Stomach (tissue), 9 donors: ENCODE measurements around the gene TPP1. TPM values are rescaled to one million over a fixed set of nuclear protein-coding genes. Genes with fewer than 3 reads are reported as not detected.

Experiments
- DNase-seq, 2 donors: peaks; one replicate each; pipeline versions ENCODE4 v3.0.0 to v3.0.0-alpha.2; 2013 to 2019
- H3K27ac ChIP-seq, 5 donors: fragments of 200-600 bp in 4 of 5; sonication (generic) in 4 of 5; one replicate each; pipeline ENCODE4 v1.5.1; 2013 to 2019; ENCODE audit warnings: mild to moderate bottlenecking in 1 of 5, moderate library complexity in 1 of 5
- H3K27me3 ChIP-seq, 3 donors: fragments of 200-600 bp; sonication (generic); one replicate each; pipeline ENCODE4 v1.5.1; 2017 to 2019; ENCODE audit warnings: mixed run types in 1 of 3
- H3K36me3 ChIP-seq, 4 donors: fragments of 200-600 bp; sonication (generic); 1 replicate in 3 of 4; 2 replicates in 1 of 4; pipeline ENCODE4 v1.5.1; 2016 to 2019
- H3K4me1 ChIP-seq, 4 donors: fragments of 200-600 bp; sonication (generic); one replicate each; pipeline ENCODE4 v1.5.1; 2016 to 2019
- H3K4me3 ChIP-seq, 4 donors: fragments of 200-600 bp; sonication (generic) in 3 of 4; one replicate each; pipeline ENCODE4 v1.5.1; 2016 to 2019; ENCODE audit warnings: mild to moderate bottlenecking in 1 of 4
- H3K9me3 ChIP-seq, 4 donors: fragments of 200-600 bp; sonication (generic); one replicate each; pipeline ENCODE4 v1.5.1; 2016 to 2019
- EP300 ChIP-seq: sonication (generic); formaldehyde crosslinking; IDR thresholded peaks from one replicate; pipeline ENCODE4 v1.6.1; 2017; ENCODE audit warnings: antibody characterized with exemption
- POLR2A ChIP-seq, 4 donors: fragments of 450-650 bp; IDR thresholded peaks; one replicate each; pipeline ENCODE4 v1.6.1; 2016; ENCODE audit warnings: antibody characterized with exemption in 4 of 4, control low read depth in 2 of 4, mild to moderate bottlenecking in 1 of 4, moderate library complexity in 1 of 4
- POLR2AphosphoS5 ChIP-seq, 3 donors: sonication (generic); formaldehyde crosslinking; IDR thresholded peaks; one replicate each; pipeline ENCODE4 v1.6.1; 2016; ENCODE audit warnings: antibody characterized with exemption in 3 of 3
- WGBS, 5 donors: extraction: QIAGEN DNeasy Blood & Tissue Kit in 3 of 5; methylation state at CpG; one replicate each; pipeline versions ENCODE4 v1.1.5 to v1.1.7; 2013 to 2018; 5-methylcytosine and 5-hydroxymethylcytosine counted together
- intact Hi-C: fragments of 100-400 bp; cut with DNase I; formaldehyde crosslinking; loops from one replicate; pipeline ENCODE4 v1.15.1; 2023; ENCODE audit warnings: low total_unique reads
- polyA plus RNA-seq, 3 donors: library from polyadenylated mRNA; stranded (reverse); fragments of 200-250 nt; gene quantifications; one replicate each; pipeline ENCODE4 v1.2.3, GENCODE V29; 2013
- total RNA-seq, 5 donors: library from RNA; depleted of rRNA; stranded (reverse); fragments of >200 nt; gene quantifications; one replicate each; pipeline versions ENCODE4 v1.1.0 to v1.2.3, GENCODE V29; 2014 to 2016
- TF ChIP-seq, protein P1 (sequence below), 7 experiments: fragments of 450-650 bp in 4 of 7; fragments of 200-600 bp in 3 of 7; sonication (generic) in 3 of 7; IDR thresholded peaks; one replicate each; pipeline ENCODE4 v1.5.1; 2016 to 2019; ENCODE audit warnings: antibody characterized with exemption in 7 of 7, control low read depth in 2 of 7, mild to moderate bottlenecking in 1 of 7
- donor health status: healthy with polysubstance abuse.
- donor health status: Bipolar disorder and iron deficiency.
- donor health status: healthy.

The TPP1 gene
- total and polyA plus RNA-seq, 8 donors, result 11.9 to 213 (median 46.6) TPM

GRCh38 chr11:6587360-6587953 is 31.8 kb downstream of the TPP1 start:
- WGBS, 5 donors, result 65 to 83% (median 68%) methylated on average over 8 to 11 of the region's 11 CpGs
- Histone ChIP-seq H3K9me3 (peaks cover 3 to 22% (median 12%) of the 10 kb centered on the region in 4 donors), H3K36me3 (peaks cover 0 to 20% (median 12%) of the 10 kb centered on the region in 4 donors), H3K27me3 (no peaks in the 10 kb centered on the region), H3K4me3 (no peak overlapping the region), H3K4me1 (peaks cover 5 to 19% (median 8%) of the 10 kb centered on the region in 4 donors), H3K27ac (peak overlapping the region in 2 of 5 donors; percentile 30 to 39)
- DNase-seq, result peak in 1 of 2 donors; percentile 83
- peak in 1 of 3 donors; percentile 49 for TF ChIP-seq POLR2AphosphoS5 (IDR thresholded peaks at IDR 0.05)
- TF ChIP-seq, protein P1, sequence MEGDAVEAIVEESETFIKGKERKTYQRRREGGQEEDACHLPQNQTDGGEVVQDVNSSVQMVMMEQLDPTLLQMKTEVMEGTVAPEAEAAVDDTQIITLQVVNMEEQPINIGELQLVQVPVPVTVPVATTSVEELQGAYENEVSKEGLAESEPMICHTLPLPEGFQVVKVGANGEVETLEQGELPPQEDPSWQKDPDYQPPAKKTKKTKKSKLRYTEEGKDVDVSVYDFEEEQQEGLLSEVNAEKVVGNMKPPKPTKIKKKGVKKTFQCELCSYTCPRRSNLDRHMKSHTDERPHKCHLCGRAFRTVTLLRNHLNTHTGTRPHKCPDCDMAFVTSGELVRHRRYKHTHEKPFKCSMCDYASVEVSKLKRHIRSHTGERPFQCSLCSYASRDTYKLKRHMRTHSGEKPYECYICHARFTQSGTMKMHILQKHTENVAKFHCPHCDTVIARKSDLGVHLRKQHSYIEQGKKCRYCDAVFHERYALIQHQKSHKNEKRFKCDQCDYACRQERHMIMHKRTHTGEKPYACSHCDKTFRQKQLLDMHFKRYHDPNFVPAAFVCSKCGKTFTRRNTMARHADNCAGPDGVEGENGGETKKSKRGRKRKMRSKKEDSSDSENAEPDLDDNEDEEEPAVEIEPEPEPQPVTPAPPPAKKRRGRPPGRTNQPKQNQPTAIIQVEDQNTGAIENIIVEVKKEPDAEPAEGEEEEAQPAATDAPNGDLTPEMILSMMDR (IDR thresholded peaks at IDR 0.05), result no peak
- TF ChIP-seq EP300, result no peak
- intact Hi-C loops, result no loop called here

DNA sequence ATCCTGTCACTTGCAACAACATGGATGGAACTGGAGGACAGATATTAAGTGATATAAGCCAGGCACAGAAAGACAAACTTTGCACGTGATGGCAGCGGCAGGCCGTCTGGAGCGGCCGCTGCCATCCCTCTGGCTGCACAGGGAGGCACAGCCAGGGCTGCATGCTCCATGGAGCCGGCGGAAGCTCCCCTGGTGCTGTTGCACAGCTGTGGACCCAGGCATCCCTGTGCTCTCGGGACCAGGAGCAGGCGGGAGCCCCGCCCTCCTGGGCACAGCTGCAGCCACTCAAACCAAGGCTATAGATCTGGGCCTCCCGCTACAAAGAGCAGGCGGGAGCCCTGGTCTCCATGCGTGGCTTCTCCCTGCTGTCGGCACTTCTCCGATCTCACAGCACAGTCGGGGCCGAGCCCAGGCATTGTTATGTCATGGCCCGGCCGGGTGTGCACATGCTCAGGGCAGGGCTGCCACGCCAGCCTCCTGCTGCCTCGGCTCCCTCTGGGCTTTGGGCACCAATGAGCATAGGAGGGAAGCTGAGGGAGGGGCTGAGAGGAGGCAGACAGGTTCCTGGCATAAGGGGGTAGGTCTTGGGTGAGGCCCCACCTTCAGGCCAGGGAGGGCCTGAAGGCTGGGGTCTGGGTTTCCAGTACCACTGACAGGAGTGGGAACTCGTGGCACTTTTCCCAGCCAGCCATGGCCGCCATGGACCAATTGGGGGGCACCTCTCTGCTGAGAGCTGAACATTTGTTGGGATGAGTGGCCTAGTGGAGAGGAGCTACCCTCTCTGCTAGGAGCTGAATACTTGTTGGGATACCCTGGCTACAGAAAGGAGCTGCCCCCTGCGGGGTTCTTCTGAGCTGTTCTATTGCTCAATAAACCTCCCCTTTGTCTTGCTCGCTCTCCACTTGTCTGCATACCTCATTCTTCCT is 32.5 kb downstream of the TPP1 start:
- no peak for DNase-seq
- TF ChIP-seq, protein P1 (IDR thresholded peaks at IDR 0.05), result no peak
- TF ChIP-seq EP300, result no peak
- no peak for TF ChIP-seq POLR2AphosphoS5 (IDR thresholded peaks at IDR 0.05)
- TF ChIP-seq POLR2A (IDR thresholded peaks at IDR 0.05), result no peak
- WGBS, 5 donors, result 78 to 95% (median 92%) methylated on average over 17 to 25 of the region's 25 CpGs
- intact Hi-C loops, result no loop called here
- Histone ChIP-seq H3K36me3 (peaks cover 0 to 13% (median 5%) of the 10 kb centered on the region in 4 donors), H3K27me3 (no peaks in the 10 kb centered on the region), H3K9me3 (peaks cover 3 to 22% (median 12%) of the 10 kb centered on the region in 4 donors), H3K4me1 (peaks cover 5 to 19% (median 8%) of the 10 kb centered on the region in 4 donors), H3K27ac (no peak overlapping the region), H3K4me3 (peak overlapping the region in 1 of 4 donors; percentile 4)

GRCh38 chr11:6584528-6584927 is 34.7 kb downstream of the TPP1 start:
- Histone ChIP-seq H3K4me1 (peaks cover 5 to 22% (median 8%) of the 10 kb centered on the region in 4 donors), H3K36me3 (peaks cover 0 to 27% (median 1%) of the 10 kb centered on the region in 4 donors), H3K27me3 (no peaks in the 10 kb centered on the region), H3K9me3 (peaks cover 3 to 22% (median 12%) of the 10 kb centered on the region in 4 donors), H3K27ac (no peak overlapping the region), H3K4me3 (no peak overlapping the region)
- WGBS, 5 donors, result 87 to 95% (median 92%) methylated on average over 4 of the region's 4 CpGs
- intact Hi-C loops, result no loop called here
- no peak for TF ChIP-seq EP300
- DNase-seq, result no peak

GRCh38 chr11:6583584-6583983 is 35.6 kb downstream of the TPP1 start:
- no peak overlapping the region for H3K27ac ChIP-seq
- TF ChIP-seq POLR2AphosphoS5 (IDR thresholded peaks at IDR 0.05) (no peak), EP300 (no peak), POLR2A (IDR thresholded peaks at IDR 0.05) (no peak)
- TF ChIP-seq, protein P1 (IDR thresholded peaks at IDR 0.05), result no peak
- DNase-seq, result no peak
- H3K4me1 ChIP-seq, result peaks cover 5 to 22% (median 8%) of the 10 kb centered on the region in 4 donors
- H3K9me3 ChIP-seq, result peaks cover 3 to 22% (median 12%) of the 10 kb centered on the region in 4 donors
- intact Hi-C loops, result no loop called here
- 90 to 100% (median 97%) methylated on average over 1 of the region's 1 CpG for whole genome bisulfite sequencing, 5 donors
- H3K36me3 ChIP-seq, result peaks cover 0 to 27% (median 0%) of the 10 kb centered on the region in 4 donors
- no peak overlapping the region for H3K4me3 ChIP-seq
- no peaks in the 10 kb centered on the region for H3K27me3 ChIP-seq
